GM10248 (cell line): ENCODE results near the gene GUCY2F.

Experiments
- CTCF ChIA-PET: fragments of 300-600 bp; sonication (Branson Sonifier 250); formaldehyde crosslinking; extraction: SDS; loops from one replicate; lab custom pipeline; 2021; ENCODE audit warnings: antibody characterized with exemption; lab: Yijun Ruan, JAX
- POLR2A ChIA-PET: fragments of 350-650 bp; sonication (Branson Sonifier 250); formaldehyde crosslinking; extraction: SDS; loops from one replicate; lab custom pipeline; 2020; ENCODE audit warnings: antibody characterized with exemption; lab: Yijun Ruan, JAX
- DNase-seq: peaks from one replicate; pipeline ENCODE4 v3.0.0; 2012; ENCODE audit errors: extremely low spot score
- CTCF ChIP-seq: IDR thresholded peaks from 2 replicates; pipeline ENCODE4 v1.5.1; 2012; ENCODE audit warnings: mild to moderate bottlenecking, low read depth; ENCODE audit errors: extremely low read depth, missing control alignments, control extremely low read depth

Gene GUCY2F

GRCh38 chrX:109409181-109409580, 72.7 kb downstream of the GUCY2F start:
- POLR2A ChIA-PET, result no interaction called here
- DNase-seq, result no peak
- no peak for TF ChIP-seq CTCF
- CTCF ChIA-PET, result no interaction called here

- TF ChIP-seq CTCF, result no peak
- ChIA-PET POLR2A (no interaction called here), CTCF (no interaction called here)
Observed at GRCh38 chrX:109403922-109404321, 78.0 kb downstream of the GUCY2F start.

DNA sequence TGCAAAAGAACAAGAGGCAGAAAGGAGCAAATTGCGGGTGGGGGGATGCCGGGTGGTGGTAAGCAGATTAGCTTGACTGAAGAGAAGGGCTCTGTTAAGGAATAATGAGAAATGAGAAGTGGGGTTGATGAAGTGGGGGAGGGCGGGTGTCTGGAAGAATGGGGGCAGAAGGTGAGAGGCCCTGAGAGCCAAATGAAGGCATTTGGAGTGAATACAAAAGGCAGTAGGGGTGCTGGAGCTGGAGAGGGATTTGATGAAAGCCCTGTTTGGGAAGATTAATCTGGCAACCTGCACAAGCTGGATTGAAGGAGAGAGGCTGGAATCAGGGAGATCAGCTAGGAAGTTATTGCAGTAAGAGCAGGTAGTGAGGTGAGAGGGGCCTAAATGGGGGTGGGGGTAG, 82.1 kb downstream of the GUCY2F start:
- DNase-seq, result no peak
- ChIA-PET CTCF (no interaction called here), POLR2A (no interaction called here)
- TF ChIP-seq CTCF, result no peak

More at GRCh38 chrX:109403922-109404321, 78.0 kb downstream of the GUCY2F start:
- no peak for DNase-seq

DNA sequence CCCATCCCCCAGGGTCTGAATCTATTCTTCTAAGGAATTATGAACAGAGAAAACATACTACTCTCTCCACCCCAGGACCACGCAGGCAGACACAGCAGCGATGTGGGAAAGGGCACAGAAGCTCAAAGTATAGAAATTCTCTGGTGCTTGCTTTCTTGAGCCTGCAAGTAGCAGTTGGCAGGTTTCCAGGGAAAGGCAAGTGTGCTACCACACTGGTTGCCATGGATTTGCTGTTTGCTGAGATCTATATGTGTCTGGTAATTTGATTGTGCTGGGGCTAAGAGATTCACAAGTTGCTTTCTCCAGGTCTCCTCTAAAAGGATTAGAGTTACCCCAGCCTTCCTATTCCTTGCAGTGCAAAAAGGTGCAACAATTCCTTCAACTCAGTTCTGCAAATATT, 83.1 kb downstream of the GUCY2F start:
- ChIA-PET POLR2A (no interaction called here), CTCF (interaction anchor here (1.3 kb wide), 1 partner anchor 699 kb away, joined by 3 read pairs; no protein-coding TSS in a partner anchor)
- DNase-seq, result no peak
- TF ChIP-seq CTCF, result no peak

- TF ChIP-seq CTCF, result no peak
- ChIA-PET CTCF (interaction anchor here (1.3 kb wide), 1 partner anchor 698 kb away, joined by 3 read pairs; no protein-coding TSS in a partner anchor), POLR2A (no interaction called here)
- DNase-seq, result no peak
Observed at GRCh38 chrX:109398061-109398460, 83.8 kb downstream of the GUCY2F start.

DNA sequence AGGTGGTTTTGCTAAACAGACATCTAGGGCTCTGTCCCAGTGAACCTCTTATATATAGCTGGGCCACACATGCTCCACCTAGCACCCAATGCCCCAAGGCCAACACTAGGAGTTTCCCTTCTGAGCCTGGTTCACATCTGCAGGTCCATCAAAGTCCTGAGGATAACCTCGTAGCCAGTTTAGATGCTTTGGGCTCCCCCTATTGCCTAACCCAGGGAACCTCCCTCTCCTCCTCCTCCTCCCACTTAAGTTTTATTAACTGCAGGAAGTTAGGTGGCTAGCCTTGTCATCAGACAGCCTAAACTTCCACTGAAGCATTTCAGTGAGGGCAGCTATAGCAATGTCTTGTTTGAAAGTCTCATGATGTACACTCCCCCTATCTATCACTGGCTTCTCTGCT, 88.0 kb downstream of the GUCY2F start:
- TF ChIP-seq CTCF, result no peak
- ChIA-PET POLR2A (no interaction called here), CTCF (no interaction called here)
- peak; percentile 4 for DNase-seq

DNA sequence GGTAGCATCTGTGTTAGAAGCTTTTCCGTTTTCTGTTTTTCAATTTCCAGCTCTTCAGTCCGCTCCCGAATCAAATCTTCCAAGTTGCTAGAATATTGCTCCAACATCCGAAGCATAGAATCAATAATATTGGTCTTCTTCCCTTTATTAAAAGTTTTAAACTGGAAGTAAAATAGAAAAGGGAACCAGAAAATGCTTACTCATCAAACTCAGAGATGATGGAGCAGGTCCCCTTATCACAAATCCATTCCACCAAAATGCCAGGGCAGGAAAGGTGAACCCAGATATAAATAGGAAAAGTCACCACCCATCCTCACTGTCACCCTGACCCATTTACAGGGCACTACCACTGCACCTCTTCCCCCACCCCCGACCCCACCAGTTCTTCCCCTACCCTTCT, 89.0 kb downstream of the GUCY2F start:
- POLR2A ChIA-PET, result no interaction called here
- DNase-seq, result no peak
- TF ChIP-seq CTCF, result no peak
- CTCF ChIA-PET, result no interaction called here
